GM19043 (cell line): ENCODE results near the gene RHBDL1.
A peak's percentile ranks its signal among the peaks of the same experiment; 100 is the strongest.
"Not testable (repeated sequence)": the region's sequence is repeated elsewhere in the genome, so short reads cannot be mapped to it uniquely, and the experiment has no call there.

ENCODE experiments used
- ATAC-seq: cut with Tn5 transposase; IDR thresholded peaks from one replicate; pipeline ENCODE4 v1.9.1; 2021; ENCODE audit warnings: low read depth; ENCODE audit not compliant: unreplicated experiment

The RHBDL1 gene

GRCh38 chr16:684071-684794, 8.8 kb downstream of the RHBDL1 start, which contains the start of gene JMJD8:
Gene JMJD8 (minus strand): TSS chr16:684334. CDS start chr16:684319, 15 bp downstream.
- ATAC-seq, result peak; percentile 67

DNA sequence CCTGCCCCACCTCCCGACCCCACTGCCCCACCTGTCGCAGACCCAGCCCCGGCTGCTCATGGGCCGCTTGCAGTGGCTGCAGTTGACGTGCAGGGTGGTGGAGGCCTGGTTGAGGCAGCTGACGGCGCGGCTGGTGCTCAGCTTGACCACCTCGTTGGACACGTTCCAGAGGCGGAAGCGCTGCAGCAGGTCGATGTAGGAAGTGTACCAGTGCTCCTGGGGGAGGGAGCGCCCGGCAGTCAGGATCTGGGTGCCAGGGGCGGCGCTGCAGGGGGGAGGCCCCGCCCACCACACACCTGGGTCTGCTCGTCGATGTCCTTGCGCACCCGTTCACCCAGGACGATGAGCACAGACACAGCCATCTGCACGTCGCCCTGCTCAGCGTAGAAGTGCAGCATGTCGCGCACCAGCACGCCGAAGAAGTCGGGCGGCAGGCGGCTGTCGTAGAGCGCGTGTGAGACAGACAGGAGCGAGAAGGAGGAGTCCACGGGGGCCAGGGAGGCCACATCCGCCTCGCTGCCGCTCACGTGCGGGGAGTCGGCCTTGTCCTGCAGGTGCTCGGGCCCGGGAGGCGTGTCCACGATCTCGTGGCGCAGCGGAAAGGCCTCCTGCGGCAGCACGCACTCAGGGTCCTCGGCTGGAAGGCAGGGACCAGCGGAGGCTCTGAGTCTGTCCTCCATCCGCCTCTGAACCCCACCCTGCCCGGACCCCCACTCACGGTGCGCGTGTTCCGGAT, 9.7 kb downstream of the RHBDL1 start:
- no peak for ATAC-seq

DNA sequence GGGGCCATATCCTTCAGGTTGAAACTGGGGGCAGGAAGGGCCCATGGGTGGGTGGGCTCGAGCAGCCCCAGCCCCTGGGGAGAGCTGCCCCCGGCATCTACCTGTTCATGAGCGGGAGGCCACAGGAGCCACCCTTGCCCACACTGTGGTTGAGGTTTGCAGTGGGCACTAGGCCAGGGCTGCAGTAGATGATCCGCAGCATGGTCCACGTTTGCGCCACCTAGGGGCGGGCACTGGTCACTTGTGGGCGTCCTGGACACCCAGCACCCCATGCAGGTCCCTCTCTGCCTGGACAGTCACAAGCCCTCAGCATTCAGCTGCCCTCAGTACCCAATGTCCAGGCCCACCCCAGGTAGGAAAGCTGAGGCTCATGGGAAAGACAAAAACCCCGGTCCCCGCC, 10.5 kb downstream of the RHBDL1 start:
- ATAC-seq, result no peak

- no peak for ATAC-seq
Measured at GRCh38 chr16:686459-687260, 11.2 kb downstream of the RHBDL1 start.

- ATAC-seq, result no peak
Measured at GRCh38 chr16:687499-687898, 12.0 kb downstream of the RHBDL1 start.

- no peak for ATAC-seq
Measured at GRCh38 chr16:689175-689897, 13.9 kb downstream of the RHBDL1 start.

DNA sequence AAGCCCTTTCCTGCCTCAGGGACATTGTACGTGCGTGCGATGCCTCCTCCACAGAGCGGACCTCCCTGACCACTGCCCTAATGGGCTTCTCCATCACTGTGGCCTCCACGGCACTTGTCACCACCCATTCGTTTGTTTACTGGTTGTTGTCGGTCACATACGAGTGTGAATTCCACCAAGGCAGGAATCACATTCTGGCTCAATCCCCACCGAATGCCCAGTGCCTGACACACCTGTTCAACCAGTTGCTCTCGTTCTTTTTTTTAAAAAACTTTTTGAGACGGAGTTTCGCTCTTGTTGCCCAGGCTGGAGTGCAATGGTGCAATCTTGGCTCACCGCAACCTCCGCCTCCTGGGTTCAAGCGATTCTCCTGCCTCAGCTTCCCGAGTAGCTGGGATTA, 15.8 kb downstream of the RHBDL1 start:
- ATAC-seq, result not testable (repeated sequence)

DNA sequence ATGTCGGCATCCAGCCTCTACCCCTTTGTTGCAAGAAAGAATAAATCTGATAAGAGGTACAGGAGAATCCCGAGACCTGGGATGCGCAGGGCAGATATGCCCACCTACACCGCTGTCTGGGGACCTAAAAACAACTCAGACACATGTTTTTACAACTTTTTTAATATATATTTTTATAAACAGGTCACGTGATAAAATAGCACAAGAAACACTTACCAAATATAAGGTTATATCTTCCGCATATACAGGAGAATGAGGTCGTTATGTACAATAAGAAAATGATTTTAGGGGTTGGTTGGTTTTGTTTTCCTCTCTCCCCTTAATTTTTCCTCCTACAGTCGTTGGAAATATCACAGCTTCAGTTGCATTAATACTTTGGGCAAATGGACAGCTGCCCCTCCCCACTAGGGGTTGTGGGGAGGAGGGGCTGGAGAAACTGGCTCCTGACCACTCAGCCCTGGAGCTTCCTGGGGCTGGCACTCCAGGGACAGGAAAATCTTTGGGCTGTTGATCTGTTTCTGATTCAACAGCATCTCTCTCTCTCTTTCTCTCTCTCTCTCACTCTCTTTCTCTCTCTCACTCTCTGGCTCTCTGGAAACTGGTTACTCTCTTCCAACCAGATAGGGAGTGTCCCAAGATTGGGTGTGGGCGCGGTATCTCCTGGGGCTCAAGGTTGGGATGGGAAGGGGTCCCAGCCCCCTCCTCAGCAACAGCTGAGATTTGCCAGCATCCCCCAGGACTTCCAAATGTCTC, 17.1 kb downstream of the RHBDL1 start:
- no peak for ATAC-seq

DNA sequence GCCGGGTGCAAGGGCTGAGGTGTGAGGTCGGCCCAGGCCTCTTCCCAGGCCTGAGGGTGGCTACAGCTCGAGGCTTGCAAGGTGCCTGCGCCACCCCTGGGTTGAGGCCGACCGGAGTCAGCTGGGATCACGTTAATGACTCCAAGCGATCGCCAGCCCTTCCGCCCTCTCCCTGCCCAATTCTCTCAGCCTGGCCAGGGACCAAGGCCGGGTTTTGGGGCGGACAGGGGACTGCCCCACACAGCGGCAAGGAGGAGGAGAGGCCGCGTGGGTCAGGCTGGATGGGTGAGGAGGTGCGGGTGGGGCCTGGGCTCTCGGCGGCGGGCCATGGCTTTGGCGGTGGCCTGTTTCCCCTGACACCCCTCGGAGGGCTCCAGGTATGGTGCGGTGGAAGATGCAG, 17.9 kb downstream of the RHBDL1 start:
- no peak for ATAC-seq

DNA sequence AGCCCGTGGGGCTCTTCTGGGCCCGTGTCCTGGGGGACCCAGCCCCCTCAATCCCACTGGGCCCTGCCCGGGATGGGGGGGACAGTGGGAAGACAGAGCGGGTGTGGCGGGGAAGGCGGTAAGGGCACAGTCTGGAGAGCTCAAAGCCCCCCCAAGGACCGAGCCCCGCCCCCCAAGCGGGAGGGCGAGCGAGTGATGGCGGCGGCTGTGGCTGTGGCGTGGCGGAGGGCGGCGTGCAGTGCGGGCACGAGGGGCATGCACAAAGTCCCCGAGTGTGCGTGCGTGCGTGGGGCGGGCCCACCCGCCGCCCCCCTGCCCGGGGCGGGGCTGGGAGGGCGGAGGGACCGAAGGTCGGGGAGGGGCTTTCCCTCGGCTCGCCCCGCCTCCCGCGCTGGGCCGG, 18.3 kb downstream of the RHBDL1 start:
- no peak for ATAC-seq

DNA sequence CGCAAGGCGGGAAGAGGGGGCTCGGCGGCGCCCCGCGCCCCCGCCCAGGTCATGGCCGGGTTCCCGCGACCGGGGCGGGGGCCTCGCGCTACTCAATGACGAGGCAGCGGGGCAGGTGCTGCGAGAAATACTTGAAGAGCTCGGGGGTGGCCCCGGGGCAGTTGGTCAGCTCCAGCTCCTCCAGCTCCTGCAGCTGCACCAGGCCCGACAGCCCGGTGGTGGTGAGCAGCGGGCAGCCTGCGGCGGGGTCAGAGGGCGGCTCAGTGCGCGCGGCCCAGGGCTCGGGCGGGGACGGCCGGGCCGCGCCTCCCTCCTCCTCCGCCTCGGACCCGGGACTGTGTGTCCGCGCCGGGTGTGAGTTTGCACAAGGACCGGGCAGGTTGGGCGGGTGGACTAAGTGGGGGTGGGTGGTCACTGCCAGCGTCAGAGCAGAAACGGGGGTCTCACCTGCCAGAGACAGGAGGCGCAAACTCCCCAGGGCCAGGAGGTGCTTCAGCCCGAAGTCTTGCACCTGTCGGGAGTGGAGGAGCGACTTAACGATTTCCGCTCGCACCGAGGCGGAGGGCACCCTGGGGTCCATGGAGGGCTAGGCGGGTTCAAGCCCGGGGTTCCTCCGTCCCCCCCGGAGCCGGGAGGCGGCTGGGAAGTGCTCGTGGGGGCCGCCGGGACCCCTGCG, 18.9 kb downstream of the RHBDL1 start:
- no peak for ATAC-seq

DNA sequence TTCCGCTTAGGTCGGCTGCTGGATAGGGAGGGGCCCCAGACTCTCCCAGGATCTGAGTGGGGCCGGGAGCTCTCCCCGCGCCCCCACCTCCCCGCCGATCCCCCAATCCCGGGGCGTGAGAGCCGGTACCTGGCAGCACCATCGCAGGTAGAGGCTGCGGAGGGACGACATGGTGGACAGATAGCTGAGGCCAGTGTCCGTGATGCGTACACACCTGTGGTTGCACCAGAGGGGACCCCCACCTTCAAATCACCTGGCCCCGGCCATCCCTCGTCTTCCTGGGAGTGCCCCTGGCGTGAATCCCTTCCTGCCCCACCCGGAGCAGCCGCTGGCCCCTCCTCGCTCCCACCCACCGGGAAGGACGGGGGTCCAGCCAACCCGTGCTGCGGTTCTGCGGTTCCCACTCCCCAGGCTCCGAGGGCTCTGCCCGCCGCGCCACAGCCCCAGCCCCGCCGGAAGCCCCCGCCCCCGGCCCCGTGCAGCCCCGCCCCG, 19.4 kb downstream of the RHBDL1 start:
- no peak for ATAC-seq

DNA sequence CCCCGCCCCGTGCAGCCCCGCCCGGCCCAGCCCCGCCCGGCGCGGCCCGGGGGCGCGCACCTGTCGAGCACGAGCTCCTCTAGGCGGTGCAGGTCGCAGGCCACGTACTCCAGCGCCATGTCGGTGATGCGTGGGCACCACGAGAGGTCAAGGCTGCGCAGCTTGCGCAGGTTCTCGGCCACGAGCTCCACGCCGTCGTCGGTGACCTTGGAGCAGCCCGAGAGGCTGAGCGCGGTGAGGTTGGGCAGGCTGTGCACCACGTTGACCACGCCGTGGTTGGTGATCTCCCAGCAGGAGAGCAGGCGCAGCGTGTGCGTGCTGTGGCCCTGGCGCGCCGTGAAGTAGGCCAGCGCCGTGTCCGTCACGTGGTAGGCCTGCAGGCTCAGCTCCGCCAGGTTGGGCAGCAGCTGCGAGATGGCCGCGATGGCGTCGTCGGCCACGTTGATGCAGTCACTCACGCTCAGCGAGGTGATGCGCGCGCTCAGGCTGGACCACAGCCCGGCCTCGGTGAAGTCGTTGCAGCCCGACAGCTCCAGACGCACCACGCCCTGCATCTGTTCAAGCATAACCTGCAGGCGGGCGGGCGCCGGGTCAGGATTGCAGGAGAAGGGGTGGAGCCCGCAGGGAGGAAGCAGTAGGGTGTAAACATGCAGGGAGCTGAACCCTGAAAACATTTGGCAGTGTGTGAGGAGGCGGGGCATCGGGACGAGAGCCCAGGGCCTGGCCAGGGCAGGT, 20.1 kb downstream of the RHBDL1 start:
- ATAC-seq, result no peak

DNA sequence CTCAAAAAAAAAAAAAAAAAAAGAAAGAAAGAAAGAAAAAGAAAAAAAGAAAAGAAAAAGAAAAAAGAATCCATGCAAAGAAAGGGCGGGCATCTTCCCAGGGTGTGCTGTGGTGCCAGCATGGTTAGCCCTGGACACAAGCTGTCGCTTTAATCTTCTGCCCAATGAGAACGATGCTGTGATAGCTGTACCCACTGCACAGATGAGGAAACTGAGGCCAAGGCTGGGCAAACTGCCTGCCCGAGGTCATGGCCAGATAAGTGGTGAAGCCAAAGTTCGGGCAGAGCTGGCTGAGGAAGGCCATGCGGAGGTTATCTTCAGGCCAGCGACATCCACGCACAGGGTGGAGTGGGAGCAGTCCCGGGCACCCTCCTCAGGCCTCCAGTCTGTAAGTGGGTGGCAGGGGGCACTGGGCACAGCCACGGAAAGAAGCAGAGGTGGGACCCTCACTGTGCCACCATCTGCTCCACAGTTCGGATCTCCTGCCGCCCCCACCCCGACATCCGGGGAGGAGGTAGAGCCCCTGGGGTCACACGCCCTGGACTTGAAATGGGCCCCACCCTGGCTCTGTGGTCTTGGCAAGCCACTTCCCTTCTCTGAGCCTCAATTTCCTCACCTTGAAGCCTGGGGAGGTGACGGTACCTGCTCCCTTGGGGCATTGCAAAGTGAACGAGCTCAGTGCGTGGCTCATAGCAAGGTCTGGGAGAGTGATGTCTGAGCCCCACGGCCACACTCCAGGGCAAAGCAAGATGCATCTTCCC, 23.6 kb downstream of the RHBDL1 start:
- ATAC-seq, result no peak

DNA sequence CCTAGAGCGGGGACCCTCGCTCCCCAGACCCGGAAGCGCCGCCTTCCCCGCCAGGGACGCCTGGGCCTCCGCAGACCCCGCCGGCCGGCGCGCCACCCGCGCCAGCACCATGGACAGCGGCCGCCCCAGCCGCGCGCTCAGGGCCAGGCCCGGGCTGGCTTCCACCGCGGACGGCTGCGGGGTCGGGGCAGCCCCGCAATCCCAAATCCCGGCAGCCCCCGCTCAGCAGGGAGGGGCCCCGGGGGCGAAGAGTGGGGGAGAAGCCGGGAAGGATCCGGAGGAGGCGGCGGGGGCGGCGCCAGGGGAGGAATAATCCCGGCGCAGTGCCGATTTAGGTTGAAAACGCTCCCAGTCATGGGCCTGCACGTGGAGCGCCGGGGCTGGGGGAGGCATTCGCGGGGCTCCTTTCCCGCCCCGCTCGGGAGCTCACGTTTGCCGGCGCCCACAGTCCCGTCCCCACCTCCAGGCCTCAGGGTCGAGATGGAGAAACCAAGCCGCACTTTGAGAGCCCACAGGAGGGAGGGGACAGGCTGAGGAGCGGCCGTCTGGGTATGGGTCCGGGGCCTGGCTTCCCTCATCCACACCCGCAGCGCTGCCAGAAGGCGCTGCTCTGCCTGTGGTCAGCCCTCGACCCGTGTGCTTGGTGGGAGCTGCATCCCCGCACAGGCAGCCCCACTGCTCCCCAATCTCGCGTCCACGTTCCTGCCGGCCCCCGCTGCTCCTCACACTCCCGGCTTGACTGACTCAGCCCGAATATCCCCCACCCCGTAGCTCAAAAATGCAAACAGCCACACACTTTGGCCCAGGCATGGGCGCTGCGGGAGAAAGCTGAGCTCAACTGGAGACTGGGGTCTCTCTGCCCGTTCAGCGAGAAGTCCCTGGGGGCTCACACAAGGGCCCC, 25.5 kb downstream of the RHBDL1 start:
- no peak for ATAC-seq

GRCh38 chr16:702341-702740, 26.9 kb downstream of the RHBDL1 start:
- ATAC-seq, result no peak

DNA sequence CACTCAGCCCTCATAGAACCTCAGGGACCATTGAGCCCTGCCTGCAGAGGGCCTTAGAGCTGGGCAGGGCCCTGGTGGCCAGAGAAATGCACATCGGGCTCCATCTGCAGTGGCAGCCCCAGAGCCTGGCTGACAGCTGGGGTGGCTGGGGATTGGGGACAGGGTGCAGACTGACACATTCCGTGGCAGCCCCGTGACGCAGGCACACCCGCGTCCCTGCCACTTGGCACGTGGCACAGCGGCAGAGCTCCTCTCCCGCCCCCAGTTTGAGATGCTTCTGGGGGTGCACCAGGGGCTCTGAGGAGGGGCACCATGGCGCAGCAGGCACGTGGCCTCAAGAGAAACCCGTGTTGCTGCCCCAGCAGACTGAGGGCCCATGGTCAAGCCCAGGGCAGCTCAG, 27.9 kb downstream of the RHBDL1 start:
- no peak for ATAC-seq
